GM12878 (cell line): ENCODE data around the gene MZB1. TPM values are rescaled to one million over a fixed set of nuclear protein-coding genes. Genes with fewer than 3 reads are reported as not detected.

Experiments
- CBFB ChIP-seq: IDR thresholded peaks from 2 replicates; pipeline ENCODE4 v1.6.1; 2016; ENCODE audit warnings: antibody characterized with exemption, low read depth
- CTCF ChIP-seq, 3 experiments: IDR thresholded peaks in 2 of 3; conservative IDR thresholded peaks in 1 of 3; 2 replicates each; pipeline ENCODE4 v1.5.1; 2011; ENCODE audit warnings: low read depth in 3 of 3, low read length in 3 of 3, mild to moderate bottlenecking in 3 of 3, control low read depth in 2 of 3, moderate library complexity in 2 of 3, inconsistent platforms in 1 of 3, mixed read lengths in 1 of 3; ENCODE audit not compliant: control insufficient read depth in 2 of 3, insufficient read depth in 1 of 3; ENCODE audit errors: extremely low read depth in 1 of 3
- EED ChIP-seq: sonication (generic); IDR thresholded peaks from 2 replicates; pipeline ENCODE4 v1.6.1; 2016; ENCODE audit warnings: antibody characterized with exemption, low read depth
- KAT2A ChIP-seq: conservative IDR thresholded peaks from 2 replicates; pipeline ENCODE4 v1.6.1; 2011; ENCODE audit warnings: low read depth, low read length; ENCODE audit not compliant: control insufficient read depth
- KDM1A ChIP-seq: fragments of 200-600 bp; sonication (generic); IDR thresholded peaks from 2 replicates; pipeline ENCODE4 v1.6.1; 2016; ENCODE audit warnings: borderline replicate concordance
- MEF2B ChIP-seq: fragments of 450-650 bp; IDR thresholded peaks from 2 replicates; pipeline ENCODE4 v1.6.1; 2018; ENCODE audit warnings: mild to moderate bottlenecking, moderate library complexity; ENCODE audit not compliant: partially characterized antibody, poor library complexity, severe bottlenecking
- MLLT1 ChIP-seq: fragments of 450-650 bp; IDR thresholded peaks from 2 replicates; pipeline ENCODE4 v1.6.1; 2016; ENCODE audit warnings: mild to moderate bottlenecking
- MTA2 ChIP-seq: fragments of 450-650 bp; IDR thresholded peaks from 2 replicates; pipeline ENCODE4 v1.6.1; 2016; ENCODE audit warnings: low read depth, mild to moderate bottlenecking, moderate library complexity
- MYC ChIP-seq: IDR thresholded peaks from 2 replicates; pipeline ENCODE4 v1.6.1; 2011; ENCODE audit warnings: mild to moderate bottlenecking, low read length, moderate library complexity, inconsistent platforms; ENCODE audit not compliant: insufficient read depth, insufficient replicate concordance, insufficient read length, severe bottlenecking
- PRDM15 ChIP-seq: fragments of 450-650 bp; formaldehyde crosslinking; IDR thresholded peaks from 2 replicates; pipeline ENCODE4 v1.4.0; 2020; ENCODE audit warnings: mild to moderate bottlenecking, moderate library complexity
- RB1 ChIP-seq: fragments of 450-650 bp; formaldehyde crosslinking; IDR thresholded peaks from 2 replicates; pipeline ENCODE4 v1.6.1; 2017; ENCODE audit warnings: mild to moderate bottlenecking, borderline replicate concordance
- USF1 ChIP-seq: IDR thresholded peaks from 2 replicates; pipeline ENCODE4 v1.6.1; 2011; ENCODE audit warnings: borderline replicate concordance, low read depth, mild to moderate bottlenecking, moderate library complexity, mixed read lengths, low read length; ENCODE audit not compliant: insufficient read depth; ENCODE audit errors: extremely low read length
- WRNIP1 ChIP-seq: IDR thresholded peaks from 2 replicates; pipeline ENCODE4 v1.6.1; 2011; ENCODE audit warnings: low read depth, low read length, improper control_type of control experiment, borderline replicate concordance
- ZNF592 ChIP-seq: fragments of 450-650 bp; IDR thresholded peaks from 2 replicates; pipeline ENCODE4 v1.6.1; 2017; ENCODE audit warnings: mild to moderate bottlenecking, moderate library complexity
- polyA plus RNA-seq, 11 experiments: library from polyadenylated mRNA; depleted of rRNA in 4 of 11; unstranded in 6 of 11; stranded (reverse) in 5 of 11; fragments of >200 nt; fragmentation: Nextera tagmentation in 4 of 11; fragmentation: Illumina TruSeq in 1 of 11; extraction: Ambion mirVana in 4 of 11; extraction: Trizol in 1 of 11; gene quantifications; 1 replicate in 1 of 11; 2 replicates in 10 of 11; pipeline versions ENCODE4 v1.2.1 to v1.2.3, GENCODE V29; 2011 to 2016; ENCODE audit warnings: inconsistent platforms in 2 of 11, missing spikeins in 2 of 11, low read depth in 1 of 11
- total RNA-seq, 4 experiments: library from RNA; depleted of rRNA in 3 of 4; stranded (reverse); fragments of >200 nt in 3 of 4; fragmentation: Illumina TruSeq in 1 of 4; extraction: Trizol in 1 of 4; gene quantifications; 2 replicates each; pipeline versions ENCODE4 v1.2.1 to v1.2.3, GENCODE V29; 2013 to 2021

Gene MZB1
- total and polyA plus RNA-seq, 10 of the 15 experiments (the other 5 are each of a cell fraction or from before 2014, with no cell fraction given), result 19.3 to 406 (median 188) TPM

GRCh38 chr5:139399501-139400121, 9.9 kb upstream of the MZB1 start (continued):
- peak; percentile 21; the same call in 1 of the 2 replicates for TF ChIP-seq ZNF592
- peak; percentile 43; the same call in 1 of the 2 replicates for TF ChIP-seq CBFB
- no peak for TF ChIP-seq PRDM15 (CRISPR knock-in tag)
- no peak for TF ChIP-seq MYC
- peak; percentile 58; the same call in 1 of the 2 replicates for TF ChIP-seq EED
- TF ChIP-seq WRNIP1, result no peak
- no peak for TF ChIP-seq CTCF (IDR thresholded peaks at IDR 0.05 in 2 of 3, conservative IDR thresholded peaks at IDR 0.05 in 1 of 3; ENCODE audit: control insufficient read depth in 2 of 3, extremely low read depth in 1 of 3, insufficient read depth in 1 of 3, low read depth in 3 of 3, low read length in 3 of 3)
- TF ChIP-seq USF1, result no peak
- peak; percentile 99 for TF ChIP-seq MEF2B
- TF ChIP-seq KAT2A, result no peak
- TF ChIP-seq MTA2, result peak; percentile 75
- TF ChIP-seq KDM1A, result no peak
- no peak for TF ChIP-seq RB1
- TF ChIP-seq MLLT1, result 0 out of 2 replicates have a peak, but pooled peaks have one; percentile 44
